Ishikawa (cell line): ENCODE results near the gene THUMPD1.

Source experiments
- CEBPB ChIP-seq: IDR thresholded peaks from 2 replicates; pipeline ENCODE4 v1.6.1; 2012
- EGR1 ChIP-seq: IDR thresholded peaks from 2 replicates; pipeline ENCODE4 v1.6.1; 2012
- EP300 ChIP-seq: IDR thresholded peaks from 2 replicates; pipeline ENCODE4 v1.6.1; 2012; ENCODE audit warnings: borderline replicate concordance
- FOXM1 ChIP-seq: IDR thresholded peaks from 2 replicates; pipeline ENCODE4 v1.6.1; 2012; ENCODE audit warnings: low read depth, borderline replicate concordance
- NFIC ChIP-seq: IDR thresholded peaks from 2 replicates; pipeline ENCODE4 v1.6.1; 2012
- RAD21 ChIP-seq: IDR thresholded peaks from 2 replicates; pipeline ENCODE4 v1.6.1; 2012; ENCODE audit warnings: low read depth
- TAF1 ChIP-seq: IDR thresholded peaks from 2 replicates; pipeline ENCODE4 v1.6.1; 2012; ENCODE audit warnings: low read depth, mild to moderate bottlenecking
- TEAD4 ChIP-seq: IDR thresholded peaks from 2 replicates; pipeline ENCODE4 v1.6.1; 2012
- YY1 ChIP-seq: IDR thresholded peaks from 2 replicates; pipeline ENCODE4 v1.6.1; 2012; ENCODE audit warnings: low read depth
- TF ChIP-seq, protein P1 (sequence below): IDR thresholded peaks from 2 replicates; pipeline ENCODE4 v1.6.1; 2012
- TF ChIP-seq, protein P2 (sequence below): IDR thresholded peaks from 2 replicates; pipeline ENCODE4 v1.6.1; 2012; ENCODE audit warnings: low read depth, mild to moderate bottlenecking

DNA sequence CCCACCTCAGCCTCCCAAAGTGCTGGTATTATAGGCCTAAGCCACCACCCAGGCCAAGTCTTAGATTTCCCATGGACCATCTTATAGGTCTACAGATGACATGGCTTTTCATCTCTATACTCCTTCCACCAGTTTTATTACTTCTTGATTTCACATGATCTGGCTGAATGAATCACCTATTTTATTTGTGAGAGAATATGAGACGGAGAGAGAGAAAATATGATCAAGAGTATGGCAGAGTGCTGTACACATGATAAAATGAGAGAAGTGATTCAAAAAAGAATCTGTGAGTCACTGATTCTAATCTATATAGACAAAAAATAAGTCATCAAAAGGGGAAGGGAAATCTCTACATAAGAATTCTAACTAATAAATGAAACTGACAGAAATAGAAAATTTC lies 57.8 kb downstream of the THUMPD1 start:
- TF ChIP-seq CEBPB = no peak
- TF ChIP-seq TAF1 = no peak
- TF ChIP-seq, protein P1, sequence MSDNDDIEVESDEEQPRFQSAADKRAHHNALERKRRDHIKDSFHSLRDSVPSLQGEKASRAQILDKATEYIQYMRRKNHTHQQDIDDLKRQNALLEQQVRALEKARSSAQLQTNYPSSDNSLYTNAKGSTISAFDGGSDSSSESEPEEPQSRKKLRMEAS = no peak
- no peak for TF ChIP-seq EP300
- TF ChIP-seq EGR1 = no peak
- no peak for TF ChIP-seq YY1
- no peak for TF ChIP-seq RAD21
- TF ChIP-seq FOXM1 = no peak
- no peak for TF ChIP-seq TEAD4
- TF ChIP-seq, protein P2, sequence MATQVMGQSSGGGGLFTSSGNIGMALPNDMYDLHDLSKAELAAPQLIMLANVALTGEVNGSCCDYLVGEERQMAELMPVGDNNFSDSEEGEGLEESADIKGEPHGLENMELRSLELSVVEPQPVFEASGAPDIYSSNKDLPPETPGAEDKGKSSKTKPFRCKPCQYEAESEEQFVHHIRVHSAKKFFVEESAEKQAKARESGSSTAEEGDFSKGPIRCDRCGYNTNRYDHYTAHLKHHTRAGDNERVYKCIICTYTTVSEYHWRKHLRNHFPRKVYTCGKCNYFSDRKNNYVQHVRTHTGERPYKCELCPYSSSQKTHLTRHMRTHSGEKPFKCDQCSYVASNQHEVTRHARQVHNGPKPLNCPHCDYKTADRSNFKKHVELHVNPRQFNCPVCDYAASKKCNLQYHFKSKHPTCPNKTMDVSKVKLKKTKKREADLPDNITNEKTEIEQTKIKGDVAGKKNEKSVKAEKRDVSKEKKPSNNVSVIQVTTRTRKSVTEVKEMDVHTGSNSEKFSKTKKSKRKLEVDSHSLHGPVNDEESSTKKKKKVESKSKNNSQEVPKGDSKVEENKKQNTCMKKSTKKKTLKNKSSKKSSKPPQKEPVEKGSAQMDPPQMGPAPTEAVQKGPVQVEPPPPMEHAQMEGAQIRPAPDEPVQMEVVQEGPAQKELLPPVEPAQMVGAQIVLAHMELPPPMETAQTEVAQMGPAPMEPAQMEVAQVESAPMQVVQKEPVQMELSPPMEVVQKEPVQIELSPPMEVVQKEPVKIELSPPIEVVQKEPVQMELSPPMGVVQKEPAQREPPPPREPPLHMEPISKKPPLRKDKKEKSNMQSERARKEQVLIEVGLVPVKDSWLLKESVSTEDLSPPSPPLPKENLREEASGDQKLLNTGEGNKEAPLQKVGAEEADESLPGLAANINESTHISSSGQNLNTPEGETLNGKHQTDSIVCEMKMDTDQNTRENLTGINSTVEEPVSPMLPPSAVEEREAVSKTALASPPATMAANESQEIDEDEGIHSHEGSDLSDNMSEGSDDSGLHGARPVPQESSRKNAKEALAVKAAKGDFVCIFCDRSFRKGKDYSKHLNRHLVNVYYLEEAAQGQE = no peak
- TF ChIP-seq NFIC = no peak
